DOHH2 (cell line): Measurements from ENCODE around the gene OR6B2.

Source experiments
- H3F3A ChIP-seq: fragments of 200-600 bp; sonication (generic), shearing (Covaris generic); 2 replicates; pipeline ENCODE4 v1.6.0; 2016; ENCODE audit warnings: antibody characterized with exemption, mild to moderate bottlenecking; ENCODE audit not compliant: control insufficient read depth, insufficient read depth
- H3K27ac ChIP-seq: fragments of 200-600 bp; sonication (generic); 2 replicates; pipeline ENCODE4 v1.5.1; 2014; ENCODE audit warnings: low read depth, mild to moderate bottlenecking, low read length, moderate library complexity
- H3K27me3 ChIP-seq: fragments of 200-600 bp; sonication (generic); 2 replicates; pipeline ENCODE4 v1.6.1; 2014; ENCODE audit warnings: mild to moderate bottlenecking, low read length, mixed read lengths; ENCODE audit not compliant: control insufficient read depth
- H3K36me3 ChIP-seq: fragments of 200-600 bp; sonication (generic); 2 replicates; pipeline ENCODE4 v1.6.1; 2014; ENCODE audit warnings: mild to moderate bottlenecking, low read length, moderate library complexity, mixed read lengths; ENCODE audit not compliant: control insufficient read depth
- H3K4me1 ChIP-seq: fragments of 200-600 bp; sonication (generic); 2 replicates; pipeline ENCODE4 v1.6.1; 2014; ENCODE audit warnings: mild to moderate bottlenecking, low read length, mixed read lengths; ENCODE audit not compliant: control insufficient read depth
- H3K4me2 ChIP-seq: fragments of 200-600 bp; sonication (generic); 2 replicates; pipeline ENCODE4 v1.6.0; 2014; ENCODE audit warnings: mild to moderate bottlenecking, low read length, moderate library complexity
- H3K4me3 ChIP-seq: fragments of 200-600 bp; sonication (generic); 2 replicates; pipeline ENCODE4 v1.5.1; 2014; ENCODE audit warnings: mild to moderate bottlenecking, low read length, mixed read lengths
- H3K79me2 ChIP-seq: fragments of 200-600 bp; sonication (generic); 2 replicates; pipeline ENCODE4 v1.6.1; 2014; ENCODE audit warnings: mild to moderate bottlenecking, low read length, mixed read lengths; ENCODE audit not compliant: control insufficient read depth
- H3K9me2 ChIP-seq: fragments of 200-600 bp; sonication (generic); replicated peaks from 2 replicates; pipeline ENCODE4 v1.6.1; 2014; ENCODE audit warnings: mild to moderate bottlenecking, low read length, mixed read lengths; ENCODE audit not compliant: control insufficient read depth
- H3K9me3 ChIP-seq: fragments of 200-600 bp; sonication (generic); 2 replicates; pipeline ENCODE4 v1.6.1; 2014; ENCODE audit warnings: antibody characterized with exemption, low read length, mixed read lengths; ENCODE audit not compliant: control insufficient read depth, insufficient read depth
- H4K20me1 ChIP-seq: fragments of 200-600 bp; sonication (generic); 2 replicates; pipeline ENCODE4 v1.6.0; 2014; ENCODE audit warnings: low read depth, mild to moderate bottlenecking, antibody characterized with exemption, low read length, moderate library complexity; ENCODE audit not compliant: control insufficient read depth, insufficient read depth
- CTCF ChIP-seq: fragments of 200-600 bp; sonication (generic); IDR thresholded peaks from one replicate; pipeline ENCODE4 v1.5.1; 2014; ENCODE audit warnings: antibody characterized with exemption, mild to moderate bottlenecking, low read depth, low read length; ENCODE audit not compliant: poor library complexity, severe bottlenecking
- EZH2phosphoT487 ChIP-seq: fragments of 200-600 bp; sonication (generic); IDR thresholded peaks from 2 replicates; pipeline ENCODE4 v1.6.1; 2017; ENCODE audit warnings: borderline replicate concordance, mild to moderate bottlenecking, antibody characterized with exemption, low read length, moderate library complexity, mixed read lengths

Gene OR6B2

GRCh38 chr2:240030379-240031094, at the start of gene OR6B2:
Gene OR6B2, minus strand, starts transcription at chr2:240030429. Its CDS starts 0 bp downstream, at chr2:240030429.
- no peak for TF ChIP-seq CTCF

GRCh38 chr2:240078631-240079030, 48.4 kb upstream of the OR6B2 start:
- Histone ChIP-seq H4K20me1 (no peaks in the 10 kb centered on the region), H3K4me1 (no peaks in the 10 kb centered on the region), H3F3A (no peaks in the 10 kb centered on the region), H3K27me3 (no peaks in the 10 kb centered on the region), H3K27ac (no peak overlapping the region), H3K79me2 (no peaks in the 10 kb centered on the region), H3K4me2 (no peak overlapping the region), H3K9me3 (peaks cover 11% of the 10 kb centered on the region), H3K36me3 (no peaks in the 10 kb centered on the region), H3K4me3 (no peak overlapping the region), H3K9me2 (no peaks in the 10 kb centered on the region)
- TF ChIP-seq CTCF, result no peak
- TF ChIP-seq EZH2phosphoT487, result no peak

More at GRCh38 chr2:240030379-240031094, at the start of gene OR6B2:
- Histone ChIP-seq H3K27me3 (peaks cover 6% of the 10 kb centered on the region; the same call in 1 of the 2 replicates), H3K9me2 (no peaks in the 10 kb centered on the region), H3K4me2 (no peak within 1 kb of the TSS), H3F3A (no peaks in the 10 kb centered on the region), H3K4me1 (0 out of 2 replicates have a peak, but pooled peaks cover 3% of the 10 kb centered on the region), H3K4me3 (no peak within 1 kb of the TSS), H4K20me1 (no peaks in the 10 kb centered on the region), H3K36me3 (no peaks in the 10 kb centered on the region), H3K79me2 (0 out of 2 replicates have a peak, but pooled peaks cover under 1% of the 10 kb centered on the region), H3K9me3 (no peaks in the 10 kb centered on the region), H3K27ac (no peak within 1 kb of the TSS)

GRCh38 chr2:240077442-240077841, 47.2 kb upstream of the OR6B2 start:
- no peaks in the 10 kb centered on the region for H3K36me3 ChIP-seq
- TF ChIP-seq EZH2phosphoT487 (no peak), CTCF (no peak)
- H3K27me3 ChIP-seq, result no peaks in the 10 kb centered on the region
- H3K9me2 ChIP-seq, result no peaks in the 10 kb centered on the region
- H3K4me3 ChIP-seq, result no peak overlapping the region
- no peak overlapping the region for H3K4me2 ChIP-seq
- peaks cover 11% of the 10 kb centered on the region for H3K9me3 ChIP-seq
- H3K27ac ChIP-seq, result no peak overlapping the region
- no peaks in the 10 kb centered on the region for H4K20me1 ChIP-seq
- H3F3A ChIP-seq, result no peaks in the 10 kb centered on the region
- no peaks in the 10 kb centered on the region for H3K4me1 ChIP-seq
- no peaks in the 10 kb centered on the region for H3K79me2 ChIP-seq
